HCT116 (cell line): ENCODE data around the gene STPG1. TPM values are rescaled to one million over a fixed set of nuclear protein-coding genes. Genes with fewer than 3 reads are reported as not detected.

Source experiments
- ATAC-seq: fragments of 200-7000 bp; cut with Tn5 transposase; 2 replicates; pipeline ENCODE4 v1.9.1; 2020; ENCODE audit warnings: mild to moderate bottlenecking, moderate library complexity
- BruUV-seq: library from RNA; stranded (reverse); fragments of 400-500 nt; replicated peaks from 2 replicates; lab custom pipeline; 2021; lab: Mats Ljungman, UMichigan
- CTCF ChIA-PET: fragments of 300-600 bp; sonication (Branson Sonifier 250); formaldehyde crosslinking; loops from one replicate; lab custom pipeline; 2021; ENCODE audit warnings: antibody characterized with exemption; lab: Charles Lee
- POLR2A ChIA-PET: fragments of 300-600, 350-600 bp; sonication (Branson Sonifier 250); formaldehyde crosslinking; loops from one replicate; lab custom pipeline; 2021; ENCODE audit warnings: antibody characterized with exemption; lab: Charles Lee
- RAD21 ChIA-PET, 2 experiments: fragments of 300-600 bp; sonication (Branson Sonifier 250); formaldehyde crosslinking; loops; one replicate each; lab custom pipeline; 2023; ENCODE audit warnings: low total read pairs in 2 of 2; ENCODE audit not compliant: uncharacterized antibody in 2 of 2, unreplicated experiment in 2 of 2, low non-redundant PET in 1 of 2; lab: Charles Lee
- DNase-seq: peaks from one replicate; pipeline ENCODE4 v3.0.0-alpha.2; 2010; ENCODE audit warnings: low read depth, low spot score
- H2AFZ ChIP-seq: fragments of 200-600 bp; shearing (Covaris generic), sonication (generic); 2 replicates; pipeline ENCODE4 v1.6.1; 2017; ENCODE audit warnings: low read depth, mixed run types, mixed read lengths, antibody characterized with exemption, low read length; ENCODE audit not compliant: poor library complexity, severe bottlenecking
- H3K27ac ChIP-seq: 2 replicates; pipeline ENCODE4 v1.5.1; 2012; ENCODE audit warnings: low read depth, low read length
- H3K27me3 ChIP-seq: fragments of 200-600 bp; sonication (generic); 2 replicates; pipeline ENCODE4 v1.6.1; 2016; ENCODE audit warnings: mixed run types, low read length, mixed read lengths; ENCODE audit not compliant: insufficient read depth
- H3K36me3 ChIP-seq, 2 experiments: fragments of 200-500 bp in 1 of 2; fragments of 200-600 bp in 1 of 2; sonication (Bioruptor generic) in 1 of 2; sonication (generic) in 1 of 2; 2 replicates each; pipeline versions ENCODE4 v1.5.1 to v1.6.1; 2014 to 2016; ENCODE audit warnings: low read length in 2 of 2, inconsistent platforms in 1 of 2, mixed read lengths in 1 of 2, mixed run types in 1 of 2; ENCODE audit not compliant: insufficient read depth in 2 of 2, control insufficient read depth in 1 of 2
- H3K4me1 ChIP-seq, 2 experiments: fragments of 200-600 bp in 1 of 2; sonication (generic) in 1 of 2; 2 replicates each; pipeline versions ENCODE4 v1.5.1 to v1.6.1; 2012 to 2017; ENCODE audit warnings: low read length in 2 of 2, inconsistent platforms in 1 of 2, mild to moderate bottlenecking in 1 of 2, mixed read lengths in 1 of 2, mixed run types in 1 of 2, moderate library complexity in 1 of 2; ENCODE audit not compliant: insufficient read depth in 2 of 2, control insufficient read depth in 1 of 2
- H3K4me2 ChIP-seq: fragments of 200-600 bp; sonication (generic); 2 replicates; pipeline ENCODE4 v1.6.1; 2017; ENCODE audit warnings: mixed run types, low read length, mixed read lengths
- H3K4me3 ChIP-seq, 2 experiments: fragments of 200-600 bp in 1 of 2; sonication (generic) in 1 of 2; replicated peaks in 1 of 2; 2 replicates each; pipeline ENCODE4 v1.5.1; 2011 to 2016; ENCODE audit warnings: low read length in 2 of 2, control low read depth in 1 of 2, low read depth in 1 of 2, mild to moderate bottlenecking in 1 of 2, mixed read lengths in 1 of 2, mixed run types in 1 of 2
- H3K79me2 ChIP-seq: fragments of 200-600 bp; sonication (generic); 2 replicates; pipeline ENCODE4 v1.6.1; 2017; ENCODE audit warnings: mild to moderate bottlenecking, mixed run types, low read length, moderate library complexity, mixed read lengths; ENCODE audit not compliant: insufficient read depth
- H3K9ac ChIP-seq: fragments of 200-600 bp; sonication (generic); 2 replicates; pipeline ENCODE4 v1.6.1; 2016; ENCODE audit warnings: low read length, mixed read lengths
- H3K9me2 ChIP-seq: fragments of 200-600 bp; sonication (generic), shearing (Covaris generic); 2 replicates; pipeline ENCODE4 v1.6.1; 2017; ENCODE audit warnings: mixed run types, mild to moderate bottlenecking, moderate library complexity; ENCODE audit not compliant: insufficient read depth
- H3K9me3 ChIP-seq, 2 experiments: fragments of 200-500 bp in 1 of 2; fragments of 200-600 bp in 1 of 2; sonication (Bioruptor generic) in 1 of 2; sonication (generic) in 1 of 2; 2 replicates each; pipeline ENCODE4 v1.6.1; 2014 to 2017; ENCODE audit warnings: low read length in 2 of 2, mixed read lengths in 2 of 2, inconsistent platforms in 1 of 2, low read depth in 1 of 2, mild to moderate bottlenecking in 1 of 2, mixed run types in 1 of 2, moderate library complexity in 1 of 2; ENCODE audit not compliant: control insufficient read depth in 1 of 2, insufficient read depth in 1 of 2
- H4K20me1 ChIP-seq: fragments of 200-600 bp; sonication (generic), shearing (Covaris generic); 2 replicates; pipeline ENCODE4 v1.6.1; 2017; ENCODE audit warnings: mixed run types, mild to moderate bottlenecking, moderate library complexity; ENCODE audit not compliant: insufficient read depth
- EZH2phosphoT487 ChIP-seq: fragments of 200-600 bp; IDR thresholded peaks from 2 replicates; pipeline ENCODE4 v1.6.1; 2018; ENCODE audit warnings: antibody characterized with exemption, borderline replicate concordance
- RAD21 ChIP-seq: IDR thresholded peaks from 2 replicates; pipeline ENCODE4 v1.6.1; 2012; ENCODE audit warnings: low read depth, mild to moderate bottlenecking
- SIN3A ChIP-seq: IDR thresholded peaks from 2 replicates; pipeline ENCODE4 v1.6.1; 2012; ENCODE audit warnings: low read depth
- intact Hi-C: fragments of 100-400 bp; cut with micrococcal nuclease; formaldehyde crosslinking; loops from 2 replicates; pipeline ENCODE4 v1.10.0; 2022
- total RNA-seq: library from RNA; stranded (reverse); gene quantifications from one replicate; pipeline ENCODE4 v1.2.1, GENCODE V29; 2021; ENCODE audit not compliant: unreplicated experiment
- TF ChIP-seq, protein P1 (sequence below): IDR thresholded peaks from 2 replicates; pipeline ENCODE4 v1.6.1; 2012
- TF ChIP-seq, protein P2 (sequence below), 3 experiments: fragments of 200-600 bp in 1 of 3; sonication (generic) in 1 of 3; IDR thresholded peaks in 2 of 3; conservative IDR thresholded peaks in 1 of 3; 2 replicates each; pipeline ENCODE4 v1.5.1; 2012 to 2017; ENCODE audit warnings: low read depth in 2 of 3, low read length in 2 of 3, antibody characterized with exemption in 1 of 3, borderline replicate concordance in 1 of 3, control low read depth in 1 of 3, mild to moderate bottlenecking in 1 of 3, mixed read lengths in 1 of 3, mixed run types in 1 of 3, moderate library complexity in 1 of 3; ENCODE audit not compliant: insufficient read depth in 1 of 3
- TF ChIP-seq, protein P3 (sequence below): IDR thresholded peaks from 2 replicates; pipeline ENCODE4 v1.6.1; 2012; ENCODE audit warnings: low read depth

STPG1 gene
- total RNA-seq, 1 experiment from 2014 or later, result 13.4 TPM

DNA sequence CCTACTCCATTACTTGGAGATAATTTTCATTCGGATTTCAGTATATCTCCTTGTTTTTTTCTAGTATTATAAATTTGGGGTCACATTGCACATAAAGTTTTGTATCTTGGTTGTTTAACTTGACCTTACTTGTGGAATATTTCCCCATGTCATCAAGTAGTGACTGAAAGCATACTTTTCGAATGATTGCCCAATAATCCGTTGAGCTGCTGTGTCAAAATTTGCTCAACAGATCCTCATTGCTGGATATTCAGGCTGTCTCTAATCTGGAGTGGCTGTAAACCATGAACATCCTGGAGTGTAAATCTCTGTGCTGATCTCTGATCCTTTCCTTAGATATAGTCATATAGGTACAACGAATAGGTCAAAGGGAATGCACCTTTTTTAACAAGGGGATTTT is 7.0 kb upstream of the STPG1 start:
- intact Hi-C loops, result no loop called here
- ATAC-seq (no peak), DNase-seq (no peak)
- H3K9me3 ChIP-seq, result no peaks in the 10 kb centered on the region
- RAD21 ChIA-PET, result no interaction called here
- 0 out of 4 replicates have a peak, but pooled peaks cover 0 to 2% of the 10 kb centered on the region in 2 experiments for H3K36me3 ChIP-seq
- H3K9ac ChIP-seq, result no peak overlapping the region
- no peak overlapping the region for H3K4me3 ChIP-seq
- H3K4me1 ChIP-seq, result peaks cover 22 to 39% of the 10 kb centered on the region in 2 experiments
- no peak overlapping the region for H3K4me2 ChIP-seq
- no peak overlapping the region for H3K27ac ChIP-seq
- no peak for TF ChIP-seq RAD21
- no peak for TF ChIP-seq SIN3A
- TF ChIP-seq, protein P1, sequence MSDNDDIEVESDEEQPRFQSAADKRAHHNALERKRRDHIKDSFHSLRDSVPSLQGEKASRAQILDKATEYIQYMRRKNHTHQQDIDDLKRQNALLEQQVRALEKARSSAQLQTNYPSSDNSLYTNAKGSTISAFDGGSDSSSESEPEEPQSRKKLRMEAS, result no peak
- TF ChIP-seq, protein P2, sequence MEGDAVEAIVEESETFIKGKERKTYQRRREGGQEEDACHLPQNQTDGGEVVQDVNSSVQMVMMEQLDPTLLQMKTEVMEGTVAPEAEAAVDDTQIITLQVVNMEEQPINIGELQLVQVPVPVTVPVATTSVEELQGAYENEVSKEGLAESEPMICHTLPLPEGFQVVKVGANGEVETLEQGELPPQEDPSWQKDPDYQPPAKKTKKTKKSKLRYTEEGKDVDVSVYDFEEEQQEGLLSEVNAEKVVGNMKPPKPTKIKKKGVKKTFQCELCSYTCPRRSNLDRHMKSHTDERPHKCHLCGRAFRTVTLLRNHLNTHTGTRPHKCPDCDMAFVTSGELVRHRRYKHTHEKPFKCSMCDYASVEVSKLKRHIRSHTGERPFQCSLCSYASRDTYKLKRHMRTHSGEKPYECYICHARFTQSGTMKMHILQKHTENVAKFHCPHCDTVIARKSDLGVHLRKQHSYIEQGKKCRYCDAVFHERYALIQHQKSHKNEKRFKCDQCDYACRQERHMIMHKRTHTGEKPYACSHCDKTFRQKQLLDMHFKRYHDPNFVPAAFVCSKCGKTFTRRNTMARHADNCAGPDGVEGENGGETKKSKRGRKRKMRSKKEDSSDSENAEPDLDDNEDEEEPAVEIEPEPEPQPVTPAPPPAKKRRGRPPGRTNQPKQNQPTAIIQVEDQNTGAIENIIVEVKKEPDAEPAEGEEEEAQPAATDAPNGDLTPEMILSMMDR (IDR thresholded peaks at IDR 0.05 in 2 of 3, conservative IDR thresholded peaks at IDR 0.05 in 1 of 3; ENCODE audit: borderline replicate concordance in 1 of 3, insufficient read depth in 1 of 3, low read depth in 2 of 3, low read length in 2 of 3), result no peak
- no peak for TF ChIP-seq EZH2phosphoT487
- TF ChIP-seq, protein P3, sequence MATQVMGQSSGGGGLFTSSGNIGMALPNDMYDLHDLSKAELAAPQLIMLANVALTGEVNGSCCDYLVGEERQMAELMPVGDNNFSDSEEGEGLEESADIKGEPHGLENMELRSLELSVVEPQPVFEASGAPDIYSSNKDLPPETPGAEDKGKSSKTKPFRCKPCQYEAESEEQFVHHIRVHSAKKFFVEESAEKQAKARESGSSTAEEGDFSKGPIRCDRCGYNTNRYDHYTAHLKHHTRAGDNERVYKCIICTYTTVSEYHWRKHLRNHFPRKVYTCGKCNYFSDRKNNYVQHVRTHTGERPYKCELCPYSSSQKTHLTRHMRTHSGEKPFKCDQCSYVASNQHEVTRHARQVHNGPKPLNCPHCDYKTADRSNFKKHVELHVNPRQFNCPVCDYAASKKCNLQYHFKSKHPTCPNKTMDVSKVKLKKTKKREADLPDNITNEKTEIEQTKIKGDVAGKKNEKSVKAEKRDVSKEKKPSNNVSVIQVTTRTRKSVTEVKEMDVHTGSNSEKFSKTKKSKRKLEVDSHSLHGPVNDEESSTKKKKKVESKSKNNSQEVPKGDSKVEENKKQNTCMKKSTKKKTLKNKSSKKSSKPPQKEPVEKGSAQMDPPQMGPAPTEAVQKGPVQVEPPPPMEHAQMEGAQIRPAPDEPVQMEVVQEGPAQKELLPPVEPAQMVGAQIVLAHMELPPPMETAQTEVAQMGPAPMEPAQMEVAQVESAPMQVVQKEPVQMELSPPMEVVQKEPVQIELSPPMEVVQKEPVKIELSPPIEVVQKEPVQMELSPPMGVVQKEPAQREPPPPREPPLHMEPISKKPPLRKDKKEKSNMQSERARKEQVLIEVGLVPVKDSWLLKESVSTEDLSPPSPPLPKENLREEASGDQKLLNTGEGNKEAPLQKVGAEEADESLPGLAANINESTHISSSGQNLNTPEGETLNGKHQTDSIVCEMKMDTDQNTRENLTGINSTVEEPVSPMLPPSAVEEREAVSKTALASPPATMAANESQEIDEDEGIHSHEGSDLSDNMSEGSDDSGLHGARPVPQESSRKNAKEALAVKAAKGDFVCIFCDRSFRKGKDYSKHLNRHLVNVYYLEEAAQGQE, result no peak
- POLR2A ChIA-PET, result no interaction called here
- no peak overlapping the region for H2AFZ ChIP-seq
- BruUV-seq, result no TSS peak
- no peaks in the 10 kb centered on the region for H3K9me2 ChIP-seq
- no peaks in the 10 kb centered on the region for H4K20me1 ChIP-seq
- CTCF ChIA-PET, result no interaction called here
- no peaks in the 10 kb centered on the region for H3K27me3 ChIP-seq
- no peaks in the 10 kb centered on the region for H3K79me2 ChIP-seq
